Skeletal muscle tissue (tissue), 4 donors: ENCODE data around the gene MAP4K5. TPM values are rescaled to one million over a fixed set of nuclear protein-coding genes. Genes with fewer than 3 reads are reported as not detected.

ENCODE experiments used
- H3K27ac ChIP-seq: one replicate; pipeline ENCODE4 v1.7.0; 2013; ENCODE audit warnings: mild to moderate bottlenecking, low read depth, low read length, inconsistent platforms
- H3K27me3 ChIP-seq, 3 donors: one replicate each; pipeline ENCODE4 v1.7.0; 2013; ENCODE audit warnings: low read length in 3 of 3; ENCODE audit not compliant: control insufficient read depth in 3 of 3, insufficient read depth in 3 of 3
- H3K36me3 ChIP-seq, 3 donors: one replicate each; pipeline ENCODE4 v1.7.0; 2013; ENCODE audit warnings: low read length in 3 of 3; ENCODE audit not compliant: control insufficient read depth in 3 of 3, insufficient read depth in 3 of 3
- H3K4me1 ChIP-seq, 3 donors: one replicate each; pipeline ENCODE4 v1.7.0; 2013; ENCODE audit warnings: low read length in 3 of 3, mild to moderate bottlenecking in 3 of 3; ENCODE audit not compliant: control insufficient read depth in 3 of 3, insufficient read depth in 3 of 3
- H3K4me3 ChIP-seq, 3 donors: one replicate each; pipeline ENCODE4 v1.7.0; 2013; ENCODE audit warnings: low read length in 3 of 3
- H3K9ac ChIP-seq, 3 donors: one replicate each; pipeline ENCODE4 v1.7.0; 2013; ENCODE audit warnings: low read length in 3 of 3, mild to moderate bottlenecking in 3 of 3, moderate library complexity in 2 of 3, low read depth in 1 of 3
- H3K9me3 ChIP-seq, 3 donors: one replicate each; pipeline ENCODE4 v1.7.0; 2013; ENCODE audit warnings: low read length in 3 of 3; ENCODE audit not compliant: control insufficient read depth in 3 of 3
- total RNA-seq: library from RNA; depleted of rRNA; stranded (reverse); fragments of >200 nt; gene quantifications from one replicate; pipeline ENCODE4 v1.2.3, GENCODE V29; 2014
- donor health status: Osteomylitis.

Gene MAP4K5
- total RNA-seq, 1 donor from 2014 or later: 27.1 TPM

DNA sequence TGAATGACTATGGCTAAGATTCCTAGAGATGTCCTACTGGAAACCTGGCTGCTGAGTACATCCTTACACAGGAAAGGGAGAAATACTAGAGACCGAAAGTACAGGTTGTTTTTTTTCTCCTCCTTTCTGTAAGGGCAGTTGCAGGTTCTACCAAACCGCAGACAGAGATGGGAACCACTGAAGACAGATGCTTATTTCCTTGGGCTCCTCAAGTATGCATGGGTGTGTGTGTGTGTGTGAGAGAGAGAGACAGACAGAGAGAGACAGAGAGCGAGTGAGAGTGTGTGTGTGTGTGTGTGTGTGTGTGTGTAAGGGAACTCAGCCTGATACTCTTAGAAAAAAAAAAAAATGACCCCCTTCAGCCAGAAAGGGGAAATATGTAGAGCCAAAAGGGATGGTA is 42.5 kb downstream of the MAP4K5 start:
- H3K4me3 ChIP-seq: no peak overlapping the region
- H3K27me3 ChIP-seq: no peaks in the 10 kb centered on the region
- H3K9ac ChIP-seq: no peak overlapping the region
- no peaks in the 10 kb centered on the region for H3K4me1 ChIP-seq
- H3K9me3 ChIP-seq: no peaks in the 10 kb centered on the region
- H3K36me3 ChIP-seq: peaks cover 0 to 7% (median 0%) of the 10 kb centered on the region in 3 donors
- no peak overlapping the region for H3K27ac ChIP-seq

DNA sequence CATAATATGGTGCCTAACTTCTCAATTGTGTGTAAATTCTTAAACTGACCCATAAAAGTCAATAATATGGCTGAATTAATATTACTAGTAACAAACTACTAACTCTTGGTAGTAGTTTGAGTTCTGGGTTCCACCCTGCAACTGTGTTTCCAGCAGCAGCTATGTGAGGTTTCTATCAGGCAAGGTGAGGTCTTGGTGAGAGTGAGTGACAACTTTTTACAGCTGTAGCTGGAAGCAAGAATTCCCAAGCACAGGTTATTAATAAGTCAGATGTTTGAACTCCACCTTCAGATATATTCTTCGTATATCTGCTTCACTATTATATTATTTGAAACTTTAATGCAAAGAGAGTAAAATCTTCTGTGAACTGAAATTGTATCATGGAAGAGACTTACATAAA is 43.8 kb downstream of the MAP4K5 start:
- no peak overlapping the region for H3K9ac ChIP-seq
- no peak overlapping the region for H3K4me3 ChIP-seq
- H3K4me1 ChIP-seq: no peaks in the 10 kb centered on the region
- no peak overlapping the region for H3K27ac ChIP-seq
- H3K36me3 ChIP-seq: peaks cover 0 to 7% (median 0%) of the 10 kb centered on the region in 3 donors
- no peaks in the 10 kb centered on the region for H3K9me3 ChIP-seq
- H3K27me3 ChIP-seq: no peaks in the 10 kb centered on the region

DNA sequence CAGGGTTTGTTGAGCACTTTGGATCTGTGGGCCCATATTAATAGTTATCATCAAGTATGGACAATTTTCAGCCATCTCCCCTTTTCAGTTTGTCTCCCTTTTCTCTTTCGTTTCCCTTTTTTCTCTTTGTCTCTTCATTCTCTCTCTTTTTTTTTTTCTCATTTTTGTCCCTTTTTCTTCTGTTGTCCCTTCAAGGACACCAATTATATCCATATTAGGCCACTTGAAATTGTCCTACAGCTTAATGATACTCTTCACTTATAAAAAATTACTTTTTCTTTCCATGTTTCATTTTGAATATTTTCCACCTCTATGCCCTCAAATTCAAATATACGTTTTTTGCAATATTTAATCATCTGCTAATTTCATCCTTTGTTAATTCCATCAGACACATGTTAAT is 53.3 kb downstream of the MAP4K5 start:
- H3K27ac ChIP-seq: no peak overlapping the region
- no peaks in the 10 kb centered on the region for H3K27me3 ChIP-seq
- no peak overlapping the region for H3K9ac ChIP-seq
- H3K9me3 ChIP-seq: no peaks in the 10 kb centered on the region
- no peaks in the 10 kb centered on the region for H3K4me1 ChIP-seq
- H3K4me3 ChIP-seq: no peak overlapping the region
- peaks cover 9 to 12% (median 11%) of the 10 kb centered on the region in 3 donors for H3K36me3 ChIP-seq

DNA sequence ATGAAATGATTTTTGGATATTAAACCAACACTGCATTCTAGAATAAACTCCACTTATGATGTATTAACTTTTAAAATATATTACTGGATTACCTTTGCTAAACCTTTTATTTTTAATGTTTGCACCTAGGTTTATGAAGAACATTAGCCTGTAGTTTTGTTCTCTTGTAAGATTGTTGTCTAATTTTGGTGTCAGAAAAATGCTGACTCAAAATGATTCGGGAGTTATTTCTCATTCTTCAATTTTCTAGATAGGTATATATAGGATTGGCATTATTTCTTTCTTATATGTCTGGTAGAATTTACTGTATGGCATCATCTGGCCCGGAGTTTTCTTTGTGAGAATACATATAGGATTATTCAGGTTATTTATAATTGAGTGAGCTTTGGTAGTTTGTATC is 54.6 kb downstream of the MAP4K5 start:
- Histone ChIP-seq H3K4me1 (no peaks in the 10 kb centered on the region), H3K27ac (no peak overlapping the region), H3K4me3 (no peak overlapping the region), H3K27me3 (no peaks in the 10 kb centered on the region), H3K9ac (no peak overlapping the region), H3K36me3 (peaks cover 11 to 23% (median 17%) of the 10 kb centered on the region in 3 donors), H3K9me3 (no peaks in the 10 kb centered on the region)

DNA sequence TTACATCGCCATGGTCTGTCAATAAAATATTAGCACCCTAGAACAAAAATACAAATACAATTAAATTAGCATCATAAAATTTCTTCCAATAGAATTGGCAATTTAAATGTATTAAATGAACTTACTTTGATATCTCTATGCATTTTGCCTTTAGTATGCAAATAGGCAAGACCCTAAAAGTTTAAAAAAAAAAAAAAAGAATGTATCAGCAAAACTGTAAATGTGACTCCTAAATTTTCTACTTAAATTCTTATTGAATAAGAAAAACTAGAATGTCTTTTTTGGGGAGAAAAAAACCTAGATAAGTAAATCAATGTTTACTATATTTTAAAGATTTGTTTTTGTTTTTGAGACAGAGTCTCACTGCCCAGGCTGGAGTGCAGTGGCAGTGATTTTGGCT is 56.2 kb downstream of the MAP4K5 start:
- Histone ChIP-seq H3K9me3 (peaks cover 0 to 12% (median 0%) of the 10 kb centered on the region in 3 donors), H3K4me1 (no peaks in the 10 kb centered on the region), H3K27me3 (no peaks in the 10 kb centered on the region), H3K9ac (no peak overlapping the region), H3K4me3 (no peak overlapping the region), H3K27ac (no peak overlapping the region), H3K36me3 (peaks cover 21 to 34% (median 31%) of the 10 kb centered on the region in 3 donors)

DNA sequence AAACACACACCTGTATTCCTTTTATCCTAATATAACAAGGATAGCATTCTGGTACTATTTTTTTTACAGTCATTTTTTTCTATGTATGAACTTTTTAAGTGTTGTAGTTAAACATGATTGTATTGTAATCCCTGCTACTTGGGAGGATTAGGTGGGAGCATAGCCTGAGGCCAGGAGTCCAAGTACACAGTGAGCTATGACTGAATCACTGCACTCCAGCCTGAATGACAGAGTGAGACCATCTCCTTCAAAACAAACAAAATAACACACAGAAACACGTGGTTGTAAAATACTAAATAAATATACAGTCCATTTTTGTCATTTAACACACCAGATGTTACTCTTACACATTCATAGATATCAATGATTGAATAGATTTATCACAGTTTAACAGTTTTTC is 56.9 kb downstream of the MAP4K5 start:
- Histone ChIP-seq H3K9me3 (peaks cover 0 to 12% (median 0%) of the 10 kb centered on the region in 3 donors), H3K9ac (no peak overlapping the region), H3K27me3 (no peaks in the 10 kb centered on the region), H3K36me3 (peaks cover 20 to 37% (median 33%) of the 10 kb centered on the region in 3 donors), H3K27ac (no peak overlapping the region), H3K4me3 (no peak overlapping the region), H3K4me1 (no peaks in the 10 kb centered on the region)

DNA sequence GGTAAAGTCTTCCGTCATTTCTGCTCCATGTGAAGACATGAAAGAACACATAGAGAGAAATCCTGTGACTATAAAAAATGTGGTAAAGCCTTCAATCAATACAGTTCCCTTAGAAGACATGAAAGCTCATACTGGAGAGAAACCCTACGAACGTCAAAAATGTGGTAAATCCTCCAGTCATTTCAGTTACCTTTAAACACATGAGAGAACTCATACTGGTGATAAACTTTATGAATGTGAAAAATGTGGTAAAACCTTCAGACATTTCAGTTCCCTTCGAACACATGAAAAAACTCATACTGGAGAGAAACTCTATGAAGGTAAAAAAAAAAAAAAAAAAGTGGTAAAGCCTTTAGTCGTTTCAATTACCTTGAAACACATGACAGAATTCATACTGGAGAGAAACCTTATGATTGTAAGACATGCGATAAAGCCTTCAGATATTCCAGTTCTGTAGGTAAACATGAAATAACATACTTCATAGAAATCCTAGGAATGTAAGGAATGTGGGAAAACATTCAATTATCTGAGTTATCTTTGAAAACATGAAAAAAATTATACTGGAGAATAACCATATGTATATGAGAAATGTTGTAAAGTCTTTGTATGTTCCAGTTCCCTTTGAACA is 60.4 kb downstream of the MAP4K5 start:
- H3K27ac ChIP-seq: no peak overlapping the region
- no peak overlapping the region for H3K9ac ChIP-seq
- no peaks in the 10 kb centered on the region for H3K4me1 ChIP-seq
- peaks cover 0 to 12% (median 0%) of the 10 kb centered on the region in 3 donors for H3K9me3 ChIP-seq
- H3K27me3 ChIP-seq: no peaks in the 10 kb centered on the region
- H3K36me3 ChIP-seq: peaks cover 22 to 48% (median 42%) of the 10 kb centered on the region in 3 donors
- no peak overlapping the region for H3K4me3 ChIP-seq

DNA sequence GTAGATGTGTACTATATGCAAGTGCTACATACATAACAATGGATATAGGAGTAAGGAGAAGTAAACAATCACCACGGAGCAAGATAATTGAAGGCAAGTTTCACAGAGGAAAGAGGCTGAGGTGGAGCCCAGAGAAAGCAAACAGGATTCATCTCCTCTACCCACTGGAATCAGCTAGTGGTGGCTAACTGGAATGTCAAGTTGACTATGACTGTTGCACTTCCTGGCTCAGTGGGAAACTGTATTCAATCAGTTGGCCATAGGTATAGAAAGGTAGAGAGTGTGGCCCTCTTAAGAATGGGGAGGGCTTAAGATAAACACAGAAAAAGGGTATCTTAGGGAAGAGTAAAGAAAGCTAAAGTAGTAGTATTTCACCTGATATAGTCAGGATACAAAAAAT is 62.4 kb downstream of the MAP4K5 start:
- Histone ChIP-seq H3K9me3 (peaks cover 0 to 12% (median 0%) of the 10 kb centered on the region in 3 donors), H3K36me3 (peaks cover 28 to 57% (median 42%) of the 10 kb centered on the region in 3 donors), H3K27ac (no peak overlapping the region), H3K9ac (no peak overlapping the region), H3K4me3 (no peak overlapping the region), H3K4me1 (no peaks in the 10 kb centered on the region), H3K27me3 (no peaks in the 10 kb centered on the region)

DNA sequence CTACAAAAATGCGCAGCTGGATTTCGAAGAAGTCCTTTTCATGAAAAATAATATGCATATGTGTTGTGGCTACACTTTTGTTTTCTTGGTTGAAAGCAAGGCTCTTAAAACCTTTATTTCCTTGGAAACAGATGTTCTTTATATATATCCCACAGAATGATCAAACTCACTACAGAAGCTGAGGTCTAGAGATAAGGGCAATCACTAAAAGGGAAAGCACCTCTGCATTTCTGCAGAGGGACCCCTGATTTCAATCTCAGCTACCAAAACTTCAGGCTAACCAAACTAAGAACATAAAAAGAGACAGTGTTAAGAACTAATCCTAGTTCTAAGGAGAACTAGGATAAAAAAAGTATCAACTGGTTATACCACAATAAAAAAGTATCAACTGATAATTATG is 70.3 kb downstream of the MAP4K5 start:
- peaks cover 6 to 19% (median 8%) of the 10 kb centered on the region in 3 donors for H3K36me3 ChIP-seq
- no peak overlapping the region for H3K4me3 ChIP-seq
- H3K27ac ChIP-seq: no peak overlapping the region
- H3K9ac ChIP-seq: no peak overlapping the region
- no peaks in the 10 kb centered on the region for H3K9me3 ChIP-seq
- no peaks in the 10 kb centered on the region for H3K27me3 ChIP-seq
- no peaks in the 10 kb centered on the region for H3K4me1 ChIP-seq

DNA sequence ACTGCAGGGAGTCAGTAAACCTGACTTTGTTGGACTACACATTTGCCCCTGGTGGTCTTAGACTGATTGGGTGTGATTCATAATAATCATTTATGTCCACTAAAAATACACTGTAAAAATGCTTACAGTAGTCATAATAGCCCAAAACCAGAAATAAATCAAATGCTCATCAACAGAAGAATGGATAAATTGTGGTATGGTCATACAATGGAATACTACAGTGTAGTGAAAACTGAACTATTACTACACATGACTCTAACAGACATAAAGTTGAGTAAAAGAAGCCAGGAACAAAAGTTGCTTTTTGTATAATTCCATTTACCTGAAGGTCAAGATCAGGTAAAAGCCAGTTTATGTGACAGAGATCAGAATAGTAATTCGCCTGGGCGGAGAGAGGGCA is 78.5 kb downstream of the MAP4K5 start:
- no peaks in the 10 kb centered on the region for H3K27me3 ChIP-seq
- no peaks in the 10 kb centered on the region for H3K9me3 ChIP-seq
- peak overlapping the region; percentile 10 for H3K27ac ChIP-seq
- H3K9ac ChIP-seq: no peak overlapping the region
- peaks cover 0 to 27% (median 21%) of the 10 kb centered on the region in 3 donors for H3K36me3 ChIP-seq
- no peak overlapping the region for H3K4me3 ChIP-seq
- H3K4me1 ChIP-seq: no peaks in the 10 kb centered on the region
